HG02970 (cell line): Measurements from ENCODE around the gene SUPT4H1.

ENCODE experiments used
- ATAC-seq: cut with Tn5 transposase; IDR thresholded peaks from one replicate; pipeline ENCODE4 v1.9.1; 2021; ENCODE audit warnings: mild to moderate bottlenecking, moderate library complexity, moderate number of reproducible peaks; ENCODE audit not compliant: unreplicated experiment, low FRiP score

The SUPT4H1 gene

DNA sequence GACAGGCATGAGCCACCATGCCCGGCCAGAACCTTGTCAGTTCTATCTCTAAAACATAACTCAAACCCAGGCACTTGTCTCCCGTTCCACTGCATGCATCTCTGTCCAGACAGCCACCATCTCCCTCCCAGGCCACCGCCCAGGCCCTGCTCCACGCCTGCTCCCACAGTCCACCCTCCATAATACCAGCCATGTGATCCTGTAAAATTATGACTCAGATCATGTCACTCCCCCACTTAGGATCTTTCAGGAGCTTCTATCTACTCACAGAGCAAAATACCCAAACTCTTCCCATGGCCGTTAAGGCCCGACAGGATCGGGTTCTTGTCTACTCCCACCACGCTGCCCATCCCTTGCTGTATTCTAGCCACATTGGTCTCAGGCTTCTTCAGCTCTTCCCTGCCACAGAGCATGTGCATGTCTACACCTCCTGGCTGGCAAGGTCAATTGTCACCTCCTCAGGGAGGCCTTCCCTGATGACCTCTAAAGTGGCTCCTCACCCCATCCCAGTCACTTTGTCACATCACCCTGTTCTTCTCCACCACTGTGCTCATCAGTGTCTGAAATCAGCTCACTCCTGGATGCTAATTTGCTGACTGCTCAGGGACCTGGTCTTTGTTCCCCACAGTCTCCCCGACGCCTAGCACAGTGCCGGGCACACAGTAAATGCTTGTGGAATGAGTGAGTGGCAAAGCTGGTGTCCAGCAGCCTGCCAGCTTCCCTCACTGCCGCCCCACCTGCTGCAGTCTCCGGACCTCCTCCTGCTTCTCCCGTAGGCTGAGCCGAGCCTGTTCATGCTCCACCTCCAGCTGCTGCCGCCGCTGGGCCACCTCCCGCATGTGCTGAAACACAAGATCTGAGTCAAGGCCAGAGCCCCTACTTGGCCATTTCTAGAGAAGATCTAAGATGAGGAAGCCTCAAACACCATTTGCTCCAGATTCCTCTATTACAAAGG is 30.2 kb downstream of the SUPT4H1 start:
- ATAC-seq = no peak

- no peak for ATAC-seq
Observed at GRCh38 chr17:58320570-58321323, 31.3 kb downstream of the SUPT4H1 start.

- no peak for ATAC-seq
Observed at GRCh38 chr17:58320163-58320558, 31.8 kb downstream of the SUPT4H1 start.

DNA sequence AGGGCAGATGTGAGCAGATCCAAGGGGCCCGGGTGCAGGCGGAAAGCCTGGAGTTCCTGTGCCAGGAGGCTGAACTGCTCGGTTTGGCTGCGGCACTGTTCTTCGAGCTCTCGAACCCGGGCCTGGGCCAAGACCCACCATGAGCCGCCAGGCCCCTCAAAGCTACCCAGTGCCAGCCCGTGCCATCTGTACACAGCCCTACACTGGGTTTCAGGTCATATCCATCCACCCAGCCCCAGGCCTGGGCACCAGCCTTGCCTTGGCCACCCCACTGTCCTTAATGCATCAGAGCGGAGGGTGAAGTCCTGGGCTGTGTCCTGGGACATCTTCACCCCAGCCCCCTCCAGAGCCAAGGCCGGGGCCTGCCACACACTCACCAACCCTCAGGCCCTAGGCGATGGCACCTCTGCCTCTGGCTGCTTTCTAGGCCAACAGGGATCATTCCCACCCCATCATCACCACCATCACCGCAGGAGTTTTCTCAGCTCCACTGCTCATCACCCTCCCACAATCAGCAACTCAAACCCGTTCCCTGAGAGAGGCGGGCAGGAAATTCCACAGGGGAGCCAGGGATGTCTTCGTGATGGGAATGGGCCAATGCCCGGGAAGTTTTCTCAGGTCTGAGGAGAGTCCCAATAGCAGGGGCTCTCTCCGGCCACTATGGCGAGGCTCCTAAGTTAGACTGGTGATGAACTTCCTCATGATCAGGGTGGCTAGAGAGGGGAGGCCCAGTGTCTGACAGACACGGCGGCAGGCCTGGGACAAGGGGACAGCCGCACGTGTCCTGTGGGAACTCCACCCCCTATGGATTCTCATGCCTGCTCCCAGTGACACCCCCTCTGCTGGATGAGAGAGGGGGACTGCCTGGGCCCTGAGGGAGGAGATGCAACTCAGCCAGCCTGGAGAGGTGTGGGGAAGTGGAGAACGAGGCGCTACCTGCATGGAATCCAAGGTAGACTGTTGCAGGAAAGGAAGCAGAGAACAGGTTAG is 32.5 kb downstream of the SUPT4H1 start:
- no peak for ATAC-seq

- no peak for ATAC-seq
Observed at GRCh38 chr17:58318627-58319172, 33.3 kb downstream of the SUPT4H1 start.

- no peak for ATAC-seq
Observed at GRCh38 chr17:58318065-58318481, 33.9 kb downstream of the SUPT4H1 start.

GRCh38 chr17:58317421-58318064 is 34.5 kb downstream of the SUPT4H1 start:
- no peak for ATAC-seq

DNA sequence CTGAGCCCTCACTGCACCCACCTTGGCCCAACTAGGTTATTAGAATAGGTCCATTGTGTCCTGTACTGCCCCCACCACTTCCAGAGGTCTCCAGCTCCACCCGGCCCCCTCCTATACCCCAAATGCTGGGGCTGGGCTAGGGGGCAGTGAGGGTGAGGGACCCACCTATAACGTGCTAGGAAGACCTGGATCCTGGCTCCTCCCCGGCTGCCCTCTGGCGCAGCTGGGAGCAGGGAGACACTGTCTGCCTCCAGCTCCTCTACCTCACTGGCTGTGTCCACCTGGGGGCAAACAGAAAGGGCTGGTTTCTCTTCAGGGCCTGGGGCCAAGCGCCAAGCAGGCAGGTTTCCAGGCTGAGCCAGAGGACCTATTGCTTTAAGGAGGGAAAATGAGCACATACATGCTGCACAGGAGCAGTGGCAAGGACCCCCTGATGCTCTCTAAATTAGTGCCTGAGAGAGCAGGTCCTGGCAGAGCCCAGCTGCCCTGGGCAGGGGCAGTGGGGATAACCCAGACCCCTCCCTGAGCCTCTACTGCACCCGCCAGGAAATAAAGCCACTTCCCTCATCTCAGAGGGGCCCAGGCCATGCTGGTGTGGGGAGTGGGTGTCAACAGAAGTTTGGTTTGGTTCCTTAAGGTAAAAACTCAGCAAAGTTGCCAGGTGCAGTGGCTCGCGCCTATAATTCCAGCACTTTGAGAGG is 35.6 kb downstream of the SUPT4H1 start:
- no peak for ATAC-seq

GRCh38 chr17:58315750-58316149 is 36.3 kb downstream of the SUPT4H1 start:
- ATAC-seq = no peak

DNA sequence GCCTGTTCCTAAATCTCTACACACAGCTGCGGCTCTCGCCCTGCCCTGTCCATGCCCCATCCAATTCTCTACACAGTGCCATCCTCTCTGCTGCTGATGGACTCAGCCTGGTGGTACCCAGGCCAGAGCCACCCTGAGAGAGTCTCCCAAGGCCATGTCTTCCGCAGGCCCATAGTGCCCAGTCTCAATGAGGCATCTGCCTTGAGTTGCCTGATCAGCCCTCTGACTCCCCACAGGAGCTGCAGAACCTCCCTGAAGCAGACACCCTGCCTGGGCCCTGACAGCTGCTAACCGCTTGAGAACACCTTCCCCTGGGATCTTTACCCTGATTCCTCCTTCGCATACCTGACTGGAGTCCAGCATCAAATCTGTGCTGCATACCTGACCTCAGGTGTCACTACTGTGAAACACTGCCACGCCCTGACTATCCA is 36.7 kb downstream of the SUPT4H1 start:
- no peak for ATAC-seq

DNA sequence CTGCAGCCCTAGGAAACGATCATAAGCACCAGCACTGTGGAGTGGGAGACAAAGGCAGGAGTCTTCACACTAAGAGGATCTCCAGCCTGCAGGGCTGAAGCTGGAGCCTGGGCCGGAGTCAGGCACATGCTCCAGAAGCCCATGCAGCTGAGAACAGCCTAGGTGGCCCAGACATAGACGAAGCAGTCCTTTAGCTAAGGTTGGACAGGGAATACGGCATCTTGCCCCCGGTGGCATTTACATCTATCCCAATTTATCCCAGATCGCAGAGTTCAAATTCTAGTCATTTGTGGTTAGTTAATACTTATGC is 37.3 kb downstream of the SUPT4H1 start:
- ATAC-seq = no peak

GRCh38 chr17:58313815-58314705 is 37.9 kb downstream of the SUPT4H1 start:
- ATAC-seq = no peak

DNA sequence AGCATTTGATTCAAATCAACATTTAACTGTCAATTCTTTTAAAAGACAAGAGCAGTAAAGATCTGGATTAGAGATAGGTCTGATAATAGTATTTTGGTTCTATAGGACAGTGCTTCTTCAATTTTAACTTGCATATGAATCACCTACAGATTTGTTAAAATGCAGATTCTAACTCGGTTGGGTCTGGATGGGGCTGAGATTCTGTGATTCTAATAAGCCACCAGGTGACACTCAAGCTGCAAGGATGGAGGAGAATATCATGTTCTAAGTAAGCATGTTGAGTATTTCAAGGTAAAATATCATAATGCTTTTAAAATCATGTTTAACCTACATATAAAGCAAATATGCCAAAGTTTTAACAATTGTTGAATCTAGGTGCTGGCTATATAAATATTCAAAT is 39.2 kb downstream of the SUPT4H1 start:
- ATAC-seq = no peak

DNA sequence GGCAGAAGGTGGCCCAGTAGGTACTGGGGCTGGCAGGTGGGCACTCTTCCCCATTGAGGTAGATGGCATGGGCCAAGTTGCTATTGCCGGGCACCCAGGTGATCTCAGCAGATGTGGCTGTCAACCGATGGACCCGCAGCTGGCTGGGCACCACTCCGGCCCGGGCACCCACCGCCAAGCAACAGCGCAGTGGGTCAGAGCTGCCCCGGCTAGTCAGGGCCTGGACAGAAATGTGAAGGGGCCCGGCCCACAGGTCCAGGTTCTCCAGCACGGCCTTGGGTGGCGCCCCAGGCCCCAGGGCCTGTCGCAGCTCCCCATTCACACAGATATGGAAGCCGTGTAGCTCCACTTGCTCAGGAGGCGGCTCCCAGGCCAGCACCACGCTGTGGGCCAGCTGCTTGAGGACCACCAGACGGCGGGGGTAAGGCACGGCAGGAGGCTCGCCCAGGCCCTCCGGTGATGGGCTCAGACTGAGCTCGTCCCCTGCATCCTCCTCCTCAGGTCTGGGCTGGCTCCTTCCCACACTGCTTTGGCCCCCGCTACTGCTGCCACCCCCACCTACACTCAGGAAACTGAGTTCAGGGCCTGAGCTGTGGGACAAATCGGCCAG is 39.9 kb downstream of the SUPT4H1 start:
- no peak for ATAC-seq

DNA sequence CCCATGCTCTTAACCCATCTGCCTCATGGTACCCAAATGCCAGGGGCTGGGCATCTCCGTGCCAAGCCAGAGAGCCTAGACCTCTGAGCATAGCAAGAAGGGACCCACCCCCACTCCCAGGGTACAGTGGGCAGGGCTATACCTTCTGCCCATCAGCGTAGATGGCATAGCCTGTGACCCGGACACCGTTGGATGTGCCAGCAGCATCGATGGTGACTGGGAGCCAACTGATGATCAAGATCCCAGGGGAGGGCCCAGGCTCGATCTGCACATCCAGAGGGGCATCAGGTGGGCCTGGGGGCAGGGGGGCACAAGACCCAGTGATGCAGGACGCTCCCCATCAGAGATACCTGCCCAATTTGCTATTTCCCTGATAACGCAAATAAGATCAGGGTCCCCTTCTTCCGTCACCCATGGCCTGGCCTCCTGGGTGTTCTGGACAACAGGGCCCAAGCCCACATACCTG is 40.5 kb downstream of the SUPT4H1 start:
- no peak for ATAC-seq

DNA sequence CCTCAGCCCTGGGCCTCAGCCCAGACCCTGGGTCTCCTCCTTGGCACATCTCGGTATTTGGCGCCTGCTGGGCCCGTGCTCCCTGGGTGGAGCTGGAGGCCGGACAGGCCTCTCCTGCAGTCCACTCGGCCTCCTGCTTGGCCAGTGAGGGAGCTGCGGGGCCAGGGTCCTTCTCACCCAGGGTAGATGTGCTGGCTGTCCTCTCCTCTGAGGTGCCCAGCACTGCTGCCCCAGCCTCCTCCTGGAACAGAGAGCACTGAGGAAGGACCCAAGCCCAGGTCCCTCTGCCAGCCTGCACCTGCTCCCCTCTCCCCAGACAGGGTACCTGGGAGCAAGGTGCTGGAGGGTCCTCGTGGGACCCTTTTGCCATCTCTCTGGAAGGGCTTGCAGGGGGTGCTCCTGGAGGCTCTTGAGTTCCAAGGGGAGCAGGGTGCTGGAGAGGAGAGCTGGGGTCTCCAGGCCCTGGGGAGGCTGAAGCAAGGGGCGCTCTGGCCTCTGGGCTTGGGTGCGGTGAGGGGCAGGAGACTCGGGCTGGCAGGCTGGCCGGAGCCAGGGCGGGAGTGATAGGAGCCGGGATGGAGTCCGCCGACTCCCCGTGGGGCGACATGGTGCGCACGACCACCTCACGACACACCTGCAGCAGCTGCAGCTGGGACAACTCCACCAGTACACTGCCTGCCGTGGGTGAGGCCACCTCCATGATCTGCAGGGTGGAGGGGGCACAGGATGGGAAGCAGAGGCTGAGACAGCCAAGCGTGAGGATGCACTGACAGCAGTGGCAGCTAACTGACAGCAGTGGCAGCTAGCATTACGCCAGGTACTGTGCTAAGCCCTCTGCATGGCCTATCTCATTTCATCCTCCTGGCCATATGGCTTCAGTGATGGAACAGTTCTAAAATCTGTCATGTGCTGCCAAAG is 41.2 kb downstream of the SUPT4H1 start:
- no peak for ATAC-seq

DNA sequence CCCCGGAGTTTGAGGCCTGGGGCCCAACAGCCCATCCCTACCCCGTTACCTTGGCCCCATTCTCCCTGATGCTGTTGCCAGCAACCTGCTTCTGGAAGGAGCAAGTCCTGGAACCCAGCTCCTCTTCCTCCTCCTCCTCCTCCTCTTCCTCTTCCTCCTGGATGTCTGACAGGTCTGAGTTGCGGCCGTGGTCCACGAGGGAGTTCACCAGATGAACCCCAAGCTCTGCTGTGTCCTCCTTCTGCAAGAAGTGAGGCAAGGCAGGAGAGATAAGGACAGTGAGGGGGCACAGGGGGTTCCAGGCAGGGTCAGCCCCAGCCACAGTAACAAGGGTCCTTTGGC is 42.1 kb downstream of the SUPT4H1 start:
- ATAC-seq = no peak
